HepG2 (cell line): ENCODE data around the gene ZNF653. TPM values are rescaled to one million over a fixed set of nuclear protein-coding genes. Genes with fewer than 3 reads are reported as not detected.

ENCODE experiments used
- FOXO1 ChIP-seq: sonication (generic); formaldehyde crosslinking; IDR thresholded peaks from 2 replicates; pipeline ENCODE4 v1.4.0; 2020; ENCODE audit warnings: missing genetic modification reagents
- KLF6 ChIP-seq: IDR thresholded peaks from 2 replicates; pipeline ENCODE4 v1.8.0; 2016; ENCODE audit warnings: missing biosample characterization, missing genetic modification reagents
- MBD4 ChIP-seq: IDR thresholded peaks from 2 replicates; pipeline ENCODE4 v1.6.1; 2012; ENCODE audit warnings: low read length, inconsistent platforms, borderline replicate concordance
- MTF2 ChIP-seq: sonication (generic); formaldehyde crosslinking; IDR thresholded peaks from 2 replicates; pipeline ENCODE4 v1.5.0; 2020; ENCODE audit warnings: missing genetic modification reagents, borderline replicate concordance
- NPAS2 ChIP-seq: sonication (generic); formaldehyde crosslinking; IDR thresholded peaks from 2 replicates; pipeline ENCODE4 v1.8.0; 2022; ENCODE audit warnings: mild to moderate bottlenecking, missing genetic modification reagents, borderline replicate concordance
- NR2F6 ChIP-seq, 2 experiments: IDR thresholded peaks; 2 replicates each; pipeline ENCODE4 v1.6.1; 2016; ENCODE audit warnings: antibody characterized with exemption in 1 of 2, mild to moderate bottlenecking in 1 of 2
- RFXAP ChIP-seq: sonication (generic); formaldehyde crosslinking; IDR thresholded peaks from 2 replicates; pipeline ENCODE4 v1.4.0; 2020; ENCODE audit warnings: missing genetic modification reagents, borderline replicate concordance
- TIGD3 ChIP-seq: sonication (generic); formaldehyde crosslinking; IDR thresholded peaks from 2 replicates; pipeline ENCODE4 v1.5.1; 2020; ENCODE audit warnings: mild to moderate bottlenecking, missing genetic modification reagents, borderline replicate concordance
- U2AF1 ChIP-seq: fragments of 200-400 bp; formaldehyde crosslinking; optimal IDR thresholded peaks from 2 replicates; pipeline ENCODE3; 2017; ENCODE audit warnings: mild to moderate bottlenecking, low read depth, low read length
- ZBTB40 ChIP-seq, 2 experiments: fragments of 450-650 bp in 1 of 2; sonication (generic) in 1 of 2; formaldehyde crosslinking in 1 of 2; IDR thresholded peaks; 2 replicates each; pipeline versions ENCODE4 v1.6.1 to v1.8.0; 2016 to 2022; ENCODE audit warnings: antibody characterized with exemption in 1 of 2, mild to moderate bottlenecking in 1 of 2, missing genetic modification reagents in 1 of 2
- ZNF326 ChIP-seq: sonication (generic); formaldehyde crosslinking; IDR thresholded peaks from 2 replicates; pipeline ENCODE4 v1.4.0; 2020; ENCODE audit warnings: missing genetic modification reagents, borderline replicate concordance
- ZNF343 ChIP-seq: sonication (generic); formaldehyde crosslinking; IDR thresholded peaks from 2 replicates; pipeline ENCODE4 v1.4.0; 2020; ENCODE audit warnings: mild to moderate bottlenecking, missing genetic modification reagents
- ZNF670 ChIP-seq: sonication (generic); formaldehyde crosslinking; IDR thresholded peaks from 2 replicates; pipeline ENCODE4 v1.8.0; 2022; ENCODE audit warnings: mild to moderate bottlenecking, missing genetic modification reagents, borderline replicate concordance
- ZNF879 ChIP-seq: sonication (generic); formaldehyde crosslinking; IDR thresholded peaks from 2 replicates; pipeline ENCODE4 v1.8.1; 2023; ENCODE audit warnings: missing genetic modification reagents
- polyA plus RNA-seq, 8 experiments: library from polyadenylated mRNA; depleted of rRNA in 3 of 8; stranded (reverse) in 7 of 8; unstranded in 1 of 8; fragments of >200 nt; fragmentation: Illumina TruSeq in 4 of 8; extraction: Trizol in 4 of 8; gene quantifications; 2 replicates each; pipeline versions ENCODE4 v1.2.1 to v1.2.3, GENCODE V29; 2011 to 2016; ENCODE audit warnings: low read depth in 4 of 8, missing spikeins in 1 of 8, mixed read lengths in 1 of 8; ENCODE audit not compliant: insufficient read depth in 1 of 8
- total RNA-seq, 5 experiments: library from RNA; depleted of rRNA; stranded (reverse); fragments of >200 nt; fragmentation: Illumina TruSeq; extraction: Trizol; gene quantifications; 2 replicates each; pipeline ENCODE4 v1.2.3, GENCODE V29; 2016; ENCODE audit warnings: low read depth in 1 of 5
- TF ChIP-seq, protein P1 (sequence below): IDR thresholded peaks from 2 replicates; pipeline ENCODE4 v1.6.1; 2012; ENCODE audit warnings: low read length, improper control_type of control experiment

Gene ZNF653
- total and polyA plus RNA-seq, 2 of the 13 experiments (the other 11 are each of a cell fraction or from before 2014, with no cell fraction given) = 4.7 to 7.1 TPM

GRCh38 chr19:11435057-11435832 is 70.4 kb downstream of the ZNF653 start, which contains the start of the genes ODAD3 and PRKCSH (continued):
- TF ChIP-seq ZBTB40 (IDR thresholded peaks at IDR 0.05) (peak; percentile 84), ZBTB40 (CRISPR knock-in tag; IDR thresholded peaks at IDR 0.05) (peak; percentile 54; the same call in 1 of the 2 replicates), FOXO1 (CRISPR knock-in tag) (no peak), MBD4 (no peak), NPAS2 (CRISPR knock-in tag) (no peak), TIGD3 (CRISPR knock-in tag) (0 out of 2 replicates have a peak, but pooled peaks have one; percentile 28), RFXAP (CRISPR knock-in tag) (peak; percentile 84; the same call in 1 of the 2 replicates), ZNF326 (CRISPR knock-in tag) (no peak), ZNF343 (CRISPR knock-in tag) (no peak), MTF2 (CRISPR knock-in tag) (no peak), ZNF879 (CRISPR knock-in tag) (no peak), U2AF1 (no peak), ZNF670 (no peak; the same call in 1 of the 2 replicates), KLF6 (CRISPR knock-in tag) (no peak; the same call in 1 of the 2 replicates), NR2F6 (IDR thresholded peaks at IDR 0.05) (peak; percentile 10; the same call in 1 of the 2 replicates), NR2F6 (CRISPR knock-in tag; IDR thresholded peaks at IDR 0.05) (peak; percentile 68)
- TF ChIP-seq, protein P1, sequence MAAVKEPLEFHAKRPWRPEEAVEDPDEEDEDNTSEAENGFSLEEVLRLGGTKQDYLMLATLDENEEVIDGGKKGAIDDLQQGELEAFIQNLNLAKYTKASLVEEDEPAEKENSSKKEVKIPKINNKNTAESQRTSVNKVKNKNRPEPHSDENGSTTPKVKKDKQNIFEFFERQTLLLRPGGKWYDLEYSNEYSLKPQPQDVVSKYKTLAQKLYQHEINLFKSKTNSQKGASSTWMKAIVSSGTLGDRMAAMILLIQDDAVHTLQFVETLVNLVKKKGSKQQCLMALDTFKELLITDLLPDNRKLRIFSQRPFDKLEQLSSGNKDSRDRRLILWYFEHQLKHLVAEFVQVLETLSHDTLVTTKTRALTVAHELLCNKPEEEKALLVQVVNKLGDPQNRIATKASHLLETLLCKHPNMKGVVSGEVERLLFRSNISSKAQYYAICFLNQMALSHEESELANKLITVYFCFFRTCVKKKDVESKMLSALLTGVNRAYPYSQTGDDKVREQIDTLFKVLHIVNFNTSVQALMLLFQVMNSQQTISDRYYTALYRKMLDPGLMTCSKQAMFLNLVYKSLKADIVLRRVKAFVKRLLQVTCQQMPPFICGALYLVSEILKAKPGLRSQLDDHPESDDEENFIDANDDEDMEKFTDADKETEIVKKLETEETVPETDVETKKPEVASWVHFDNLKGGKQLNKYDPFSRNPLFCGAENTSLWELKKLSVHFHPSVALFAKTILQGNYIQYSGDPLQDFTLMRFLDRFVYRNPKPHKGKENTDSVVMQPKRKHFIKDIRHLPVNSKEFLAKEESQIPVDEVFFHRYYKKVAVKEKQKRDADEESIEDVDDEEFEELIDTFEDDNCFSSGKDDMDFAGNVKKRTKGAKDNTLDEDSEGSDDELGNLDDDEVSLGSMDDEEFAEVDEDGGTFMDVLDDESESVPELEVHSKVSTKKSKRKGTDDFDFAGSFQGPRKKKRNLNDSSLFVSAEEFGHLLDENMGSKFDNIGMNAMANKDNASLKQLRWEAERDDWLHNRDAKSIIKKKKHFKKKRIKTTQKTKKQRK = no peak
